OCI-LY7 (cell line): ENCODE measurements around the gene EGFR.

Experiments used
- EZH2phosphoT487 ChIP-seq: fragments of 200-600 bp; sonication (generic); IDR thresholded peaks from 2 replicates; pipeline ENCODE4 v1.6.1; 2018; ENCODE audit warnings: low read depth, borderline replicate concordance, mild to moderate bottlenecking, mixed run types, antibody characterized with exemption, low read length, moderate library complexity, mixed read lengths
- TF ChIP-seq, protein P1 (sequence below): fragments of 200-600 bp; sonication (generic); conservative IDR thresholded peaks from 2 replicates; pipeline ENCODE4 v1.5.1; 2014; ENCODE audit warnings: mild to moderate bottlenecking, antibody characterized with exemption, low read length, moderate library complexity, mixed read lengths

DNA sequence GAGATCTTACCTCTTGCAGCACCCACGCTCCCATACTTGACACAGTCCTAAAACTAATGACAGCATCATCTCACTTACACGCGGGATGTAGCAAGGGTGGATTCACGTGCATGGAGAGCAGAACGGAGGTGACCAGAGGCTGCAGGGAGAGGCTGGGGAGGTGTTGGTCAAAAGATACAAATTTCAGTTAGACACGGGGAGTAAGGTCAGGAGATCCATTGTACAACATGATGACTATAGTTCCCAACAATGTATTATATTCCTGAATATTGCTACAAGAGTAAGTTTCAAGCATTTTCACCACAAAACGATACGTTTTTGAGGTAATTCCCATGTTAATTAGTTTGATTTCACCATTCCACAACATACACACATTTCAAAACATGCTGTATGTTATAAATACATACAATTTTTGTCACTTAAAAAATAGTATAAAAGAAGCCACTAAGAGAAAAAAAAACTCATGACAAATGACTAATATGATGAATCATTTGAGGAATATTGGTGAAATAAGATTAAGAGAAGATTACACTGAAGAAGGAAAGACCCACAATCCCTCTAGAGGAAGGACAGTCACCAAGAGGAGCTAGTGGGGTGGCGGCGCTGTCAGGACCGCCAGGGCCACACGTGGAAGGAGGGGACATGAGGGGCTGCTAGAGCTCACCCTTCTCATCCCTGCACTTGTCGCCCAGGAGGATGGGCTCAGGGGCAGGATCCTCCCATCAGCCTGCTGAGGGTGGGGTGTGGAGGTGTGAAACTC lies 49.4 kb upstream of the EGFR start:
- TF ChIP-seq, protein P1, sequence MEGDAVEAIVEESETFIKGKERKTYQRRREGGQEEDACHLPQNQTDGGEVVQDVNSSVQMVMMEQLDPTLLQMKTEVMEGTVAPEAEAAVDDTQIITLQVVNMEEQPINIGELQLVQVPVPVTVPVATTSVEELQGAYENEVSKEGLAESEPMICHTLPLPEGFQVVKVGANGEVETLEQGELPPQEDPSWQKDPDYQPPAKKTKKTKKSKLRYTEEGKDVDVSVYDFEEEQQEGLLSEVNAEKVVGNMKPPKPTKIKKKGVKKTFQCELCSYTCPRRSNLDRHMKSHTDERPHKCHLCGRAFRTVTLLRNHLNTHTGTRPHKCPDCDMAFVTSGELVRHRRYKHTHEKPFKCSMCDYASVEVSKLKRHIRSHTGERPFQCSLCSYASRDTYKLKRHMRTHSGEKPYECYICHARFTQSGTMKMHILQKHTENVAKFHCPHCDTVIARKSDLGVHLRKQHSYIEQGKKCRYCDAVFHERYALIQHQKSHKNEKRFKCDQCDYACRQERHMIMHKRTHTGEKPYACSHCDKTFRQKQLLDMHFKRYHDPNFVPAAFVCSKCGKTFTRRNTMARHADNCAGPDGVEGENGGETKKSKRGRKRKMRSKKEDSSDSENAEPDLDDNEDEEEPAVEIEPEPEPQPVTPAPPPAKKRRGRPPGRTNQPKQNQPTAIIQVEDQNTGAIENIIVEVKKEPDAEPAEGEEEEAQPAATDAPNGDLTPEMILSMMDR = no peak
- TF ChIP-seq EZH2phosphoT487 = no peak
